HL-60 (cell line): Measurements from ENCODE around the gene VIPR2.

Source experiments
- DNase-seq, 2 experiments: peaks; one replicate each; pipeline ENCODE4 v3.0.0-alpha.2; 2010 to 2020; ENCODE audit warnings: low read depth in 1 of 2, low spot score in 1 of 2
- H3K27ac ChIP-seq: fragments of 250-450 bp; sonication (Bioruptor Pico); replicated peaks from 2 replicates; pipeline ENCODE4 v1.5.1; 2020; ENCODE audit warnings: mild to moderate bottlenecking, moderate library complexity
- H3K27me3 ChIP-seq: fragments of 250-450 bp; sonication (Bioruptor Pico); 2 replicates; pipeline ENCODE4 v1.5.1; 2021; ENCODE audit warnings: mild to moderate bottlenecking, moderate library complexity; ENCODE audit not compliant: insufficient read depth, poor library complexity, severe bottlenecking
- H3K4me3 ChIP-seq: replicated peaks from 2 replicates; pipeline ENCODE4 v1.5.1; 2011; ENCODE audit warnings: mild to moderate bottlenecking, control low read depth, low read length; ENCODE audit not compliant: insufficient read depth
- CTCF ChIP-seq: IDR thresholded peaks from one replicate; pipeline ENCODE4 v1.5.1; 2011; ENCODE audit warnings: low read length, control low read depth, inconsistent platforms; ENCODE audit not compliant: insufficient read depth
- GABPA ChIP-seq: IDR thresholded peaks from 2 replicates; pipeline ENCODE4 v1.6.1; 2012; ENCODE audit warnings: low read depth
- POLR2AphosphoS5 ChIP-seq: IDR thresholded peaks from 2 replicates; pipeline ENCODE4 v1.6.1; 2012; ENCODE audit warnings: low read depth
- SPI1 ChIP-seq: IDR thresholded peaks from 2 replicates; pipeline ENCODE4 v1.6.1; 2012; ENCODE audit warnings: low read depth, mild to moderate bottlenecking, borderline replicate concordance
- TF ChIP-seq, protein P1 (sequence below): IDR thresholded peaks from 2 replicates; pipeline ENCODE4 v1.6.1; 2012; ENCODE audit warnings: low read depth; ENCODE audit not compliant: insufficient replicate concordance

VIPR2 gene

DNA sequence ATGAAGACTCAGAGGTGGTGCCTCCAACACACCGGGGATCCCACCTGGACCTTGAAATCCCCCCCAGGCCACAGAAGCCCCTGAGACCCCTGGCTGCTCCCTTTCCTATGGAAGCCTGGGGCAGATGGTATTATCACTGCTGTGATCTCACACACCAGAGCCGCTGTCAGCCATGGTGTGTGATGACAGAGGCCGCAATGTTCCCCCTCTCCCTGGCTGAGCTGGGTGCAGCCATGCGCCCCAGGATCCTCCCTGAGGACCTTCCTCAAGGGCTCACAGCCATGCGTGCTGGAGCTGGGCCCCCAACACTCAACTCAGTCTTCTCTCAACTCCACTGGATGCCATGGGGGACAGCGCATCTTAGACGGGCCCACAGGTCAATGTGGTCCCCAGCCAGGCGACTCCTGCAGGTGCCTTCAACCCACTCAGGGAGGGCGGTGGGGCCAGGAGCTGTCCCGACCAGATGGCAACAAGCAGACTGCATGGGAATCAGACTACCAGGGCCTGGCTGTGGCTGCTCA, 44.9 kb downstream of the VIPR2 start:
- Histone ChIP-seq H3K27me3 (peaks cover 2% of the 10 kb centered on the region), H3K4me3 (no peak overlapping the region), H3K27ac (no peak overlapping the region)
- DNase-seq: no peak
- no peak for TF ChIP-seq SPI1
- TF ChIP-seq, protein P1, sequence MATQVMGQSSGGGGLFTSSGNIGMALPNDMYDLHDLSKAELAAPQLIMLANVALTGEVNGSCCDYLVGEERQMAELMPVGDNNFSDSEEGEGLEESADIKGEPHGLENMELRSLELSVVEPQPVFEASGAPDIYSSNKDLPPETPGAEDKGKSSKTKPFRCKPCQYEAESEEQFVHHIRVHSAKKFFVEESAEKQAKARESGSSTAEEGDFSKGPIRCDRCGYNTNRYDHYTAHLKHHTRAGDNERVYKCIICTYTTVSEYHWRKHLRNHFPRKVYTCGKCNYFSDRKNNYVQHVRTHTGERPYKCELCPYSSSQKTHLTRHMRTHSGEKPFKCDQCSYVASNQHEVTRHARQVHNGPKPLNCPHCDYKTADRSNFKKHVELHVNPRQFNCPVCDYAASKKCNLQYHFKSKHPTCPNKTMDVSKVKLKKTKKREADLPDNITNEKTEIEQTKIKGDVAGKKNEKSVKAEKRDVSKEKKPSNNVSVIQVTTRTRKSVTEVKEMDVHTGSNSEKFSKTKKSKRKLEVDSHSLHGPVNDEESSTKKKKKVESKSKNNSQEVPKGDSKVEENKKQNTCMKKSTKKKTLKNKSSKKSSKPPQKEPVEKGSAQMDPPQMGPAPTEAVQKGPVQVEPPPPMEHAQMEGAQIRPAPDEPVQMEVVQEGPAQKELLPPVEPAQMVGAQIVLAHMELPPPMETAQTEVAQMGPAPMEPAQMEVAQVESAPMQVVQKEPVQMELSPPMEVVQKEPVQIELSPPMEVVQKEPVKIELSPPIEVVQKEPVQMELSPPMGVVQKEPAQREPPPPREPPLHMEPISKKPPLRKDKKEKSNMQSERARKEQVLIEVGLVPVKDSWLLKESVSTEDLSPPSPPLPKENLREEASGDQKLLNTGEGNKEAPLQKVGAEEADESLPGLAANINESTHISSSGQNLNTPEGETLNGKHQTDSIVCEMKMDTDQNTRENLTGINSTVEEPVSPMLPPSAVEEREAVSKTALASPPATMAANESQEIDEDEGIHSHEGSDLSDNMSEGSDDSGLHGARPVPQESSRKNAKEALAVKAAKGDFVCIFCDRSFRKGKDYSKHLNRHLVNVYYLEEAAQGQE: no peak
- no peak for TF ChIP-seq GABPA
- TF ChIP-seq CTCF: no peak

DNA sequence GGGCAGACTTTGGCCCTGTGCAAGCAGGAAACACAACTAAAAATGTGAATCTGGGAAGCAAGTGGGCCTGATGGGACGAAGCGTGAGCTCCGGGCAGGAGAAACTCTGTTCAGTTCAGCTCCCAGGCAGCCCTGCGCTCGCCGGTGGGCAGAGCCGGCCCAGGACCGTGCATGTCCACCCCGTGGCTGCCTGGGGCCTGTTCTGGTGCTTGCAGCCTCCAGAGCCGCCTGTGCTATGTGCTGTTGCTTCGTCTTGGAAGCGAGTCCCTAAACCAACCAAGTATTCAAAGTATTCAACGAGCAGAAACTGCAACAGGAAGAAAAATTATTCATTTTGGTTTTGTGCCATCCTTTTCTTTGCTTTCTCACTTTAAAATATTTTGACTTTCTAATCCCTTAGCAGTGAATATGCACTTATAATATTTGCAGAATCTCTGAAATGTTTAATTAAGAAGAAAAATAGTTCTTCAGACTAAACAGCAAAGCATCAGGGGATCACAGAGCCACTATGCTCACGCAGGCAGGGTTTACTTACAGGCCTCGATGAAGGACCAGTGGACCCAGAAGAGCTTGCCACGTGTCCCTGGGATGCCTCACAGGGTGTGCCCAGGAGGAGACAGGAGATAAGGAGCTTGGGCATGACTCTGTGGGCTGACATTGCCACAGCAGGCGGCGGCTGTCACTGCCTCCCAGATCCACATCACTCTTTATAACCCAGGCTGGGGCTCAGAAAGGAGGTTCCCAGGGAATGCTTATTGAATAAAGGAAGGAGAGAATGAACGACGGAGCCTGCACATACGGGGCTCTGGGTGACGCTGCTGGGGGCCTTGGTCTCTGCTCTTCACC, 45.6 kb downstream of the VIPR2 start:
- TF ChIP-seq SPI1: no peak
- TF ChIP-seq CTCF: no peak
- TF ChIP-seq, protein P1: no peak
- TF ChIP-seq POLR2AphosphoS5: no peak
- Histone ChIP-seq H3K4me3 (no peak overlapping the region), H3K27me3 (peaks cover 2% of the 10 kb centered on the region), H3K27ac (no peak overlapping the region)
- DNase-seq: no peak

GRCh38 chr7:159098424-159098786, 46.3 kb downstream of the VIPR2 start:
- peaks cover 2% of the 10 kb centered on the region for H3K27me3 ChIP-seq

More at GRCh38 chr7:159098424-159098786, 46.3 kb downstream of the VIPR2 start:
- no peak for DNase-seq
- Histone ChIP-seq H3K4me3 (no peak overlapping the region), H3K27ac (no peak overlapping the region)
- no peak for TF ChIP-seq POLR2AphosphoS5
- no peak for TF ChIP-seq CTCF
- TF ChIP-seq SPI1: no peak
- TF ChIP-seq, protein P1: no peak
- no peak for TF ChIP-seq GABPA
